Mesendoderm (in vitro differentiated cells): ENCODE results near the gene ABR.

Experiments
- DNase-seq: peaks from one replicate; pipeline ENCODE4 v3.0.0; 2013
- H2AK5ac ChIP-seq: 2 replicates; pipeline ENCODE4 v1.6.1; 2013; ENCODE audit warnings: low read length, inconsistent platforms
- H2BK120ac ChIP-seq: 2 replicates; pipeline ENCODE4 v1.6.1; 2013; ENCODE audit warnings: low read depth, mild to moderate bottlenecking, low read length, moderate library complexity, mixed read lengths
- H2BK15ac ChIP-seq: replicated peaks from 2 replicates; pipeline ENCODE4 v1.6.1; 2013; ENCODE audit warnings: low read depth, mild to moderate bottlenecking, moderate library complexity
- H2BK5ac ChIP-seq: 2 replicates; pipeline ENCODE4 v1.6.1; 2013; ENCODE audit warnings: low read length, inconsistent platforms
- H3K18ac ChIP-seq: 2 replicates; pipeline ENCODE4 v1.6.1; 2013; ENCODE audit warnings: mild to moderate bottlenecking, low read length, mixed read lengths
- H3K23ac ChIP-seq: one replicate; pipeline ENCODE4 v1.6.1; 2013; ENCODE audit warnings: low read length
- H3K27ac ChIP-seq: 2 replicates; pipeline ENCODE4 v1.5.1; 2013; ENCODE audit warnings: low read depth, mild to moderate bottlenecking, inconsistent platforms, low read length, moderate library complexity
- H3K27me3 ChIP-seq: 2 replicates; pipeline ENCODE4 v1.6.1; 2013; ENCODE audit warnings: low read length, control low read depth, mild to moderate bottlenecking, inconsistent platforms; ENCODE audit not compliant: insufficient read depth, poor library complexity
- H3K36me3 ChIP-seq: 2 replicates; pipeline ENCODE4 v1.6.1; 2013; ENCODE audit warnings: low read length, inconsistent platforms; ENCODE audit not compliant: control insufficient read depth, insufficient read depth
- H3K4ac ChIP-seq: one replicate; pipeline ENCODE4 v1.6.1; 2013; ENCODE audit warnings: low read depth, mild to moderate bottlenecking, low read length, moderate library complexity
- H3K4me1 ChIP-seq: 2 replicates; pipeline ENCODE4 v1.6.1; 2013; ENCODE audit warnings: low read depth, low read length, inconsistent platforms; ENCODE audit not compliant: control insufficient read depth
- H3K4me2 ChIP-seq: 2 replicates; pipeline ENCODE4 v1.6.1; 2013; ENCODE audit warnings: low read length
- H3K4me3 ChIP-seq: 2 replicates; pipeline ENCODE4 v1.5.1; 2013; ENCODE audit warnings: mild to moderate bottlenecking, low read length
- H3K56ac ChIP-seq: one replicate; pipeline ENCODE4 v1.6.1; 2013; ENCODE audit warnings: low read length
- H3K79me1 ChIP-seq: 2 replicates; pipeline ENCODE4 v1.6.1; 2013; ENCODE audit warnings: low read length, inconsistent platforms
- H3K79me2 ChIP-seq: 2 replicates; pipeline ENCODE4 v1.6.1; 2013; ENCODE audit warnings: mild to moderate bottlenecking, low read length; ENCODE audit not compliant: control insufficient read depth, insufficient read depth
- H3K9ac ChIP-seq: 2 replicates; pipeline ENCODE4 v1.6.1; 2013; ENCODE audit warnings: low read length, inconsistent platforms
- H4K5ac ChIP-seq: one replicate; pipeline ENCODE4 v1.6.1; 2013; ENCODE audit warnings: low read length
- H4K8ac ChIP-seq: one replicate; pipeline ENCODE4 v1.6.1; 2013; ENCODE audit warnings: low read depth, mild to moderate bottlenecking, control low read depth, low read length, moderate library complexity
- WGBS: extraction: QIAGEN DNeasy Blood & Tissue Kit; methylation state at CpG from one replicate; pipeline ENCODE4 v1.1.7; 2013; ENCODE audit warnings: low lambda C conversion rate, missing lambda C conversion rate; ENCODE audit not compliant: insufficient coverage; ENCODE audit errors: extremely low coverage; 5-methylcytosine and 5-hydroxymethylcytosine counted together

Gene ABR

DNA sequence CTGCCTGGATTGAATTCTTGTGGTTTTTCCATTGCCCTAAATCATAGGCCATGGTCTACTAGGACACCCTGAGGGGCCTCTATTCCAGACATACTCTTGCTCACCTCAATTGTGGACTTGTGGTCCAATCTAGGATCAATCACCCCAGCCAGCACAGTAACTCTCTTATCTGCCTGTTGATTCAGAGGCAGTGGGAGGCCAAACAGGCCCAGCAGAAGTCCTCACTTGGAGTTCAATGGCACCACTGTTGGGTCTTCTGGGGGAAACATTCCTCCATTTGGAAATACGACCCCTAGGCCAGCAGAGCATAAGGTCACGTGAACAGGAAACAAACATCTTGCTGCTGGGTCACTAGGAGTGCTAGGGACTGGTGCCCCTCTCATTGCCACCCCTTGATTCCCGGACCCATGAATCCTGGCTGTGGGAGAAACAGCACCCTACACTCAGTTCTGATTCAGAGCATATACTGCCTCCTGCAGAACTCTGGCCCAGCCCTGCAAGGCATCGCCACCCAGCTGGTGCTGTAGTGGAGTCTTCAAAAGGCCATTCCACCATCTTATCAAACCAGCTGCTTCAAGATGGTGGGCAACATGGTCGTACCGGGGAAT, 193.4 kb downstream of the ABR start:
- Histone ChIP-seq H3K4me2 (no peak overlapping the region), H3K4me3 (no peak overlapping the region), H2BK15ac (no peak overlapping the region), H2BK120ac (no peak overlapping the region), H3K36me3 (no peaks in the 10 kb centered on the region), H3K27me3 (no peaks in the 10 kb centered on the region), H3K79me1 (no peaks in the 10 kb centered on the region), H3K4ac (no peak overlapping the region), H3K23ac (no peak overlapping the region), H4K8ac (no peak overlapping the region), H4K5ac (no peak overlapping the region), H3K4me1 (no peaks in the 10 kb centered on the region), H3K9ac (no peak overlapping the region), H2BK5ac (no peak overlapping the region), H2AK5ac (no peak overlapping the region), H3K27ac (no peak overlapping the region), H3K56ac (no peak overlapping the region), H3K79me2 (no peaks in the 10 kb centered on the region), H3K18ac (no peak overlapping the region)
- DNase-seq: no peak
- no CpG with 5 or more reads among the region's 6 CpGs for WGBS

DNA sequence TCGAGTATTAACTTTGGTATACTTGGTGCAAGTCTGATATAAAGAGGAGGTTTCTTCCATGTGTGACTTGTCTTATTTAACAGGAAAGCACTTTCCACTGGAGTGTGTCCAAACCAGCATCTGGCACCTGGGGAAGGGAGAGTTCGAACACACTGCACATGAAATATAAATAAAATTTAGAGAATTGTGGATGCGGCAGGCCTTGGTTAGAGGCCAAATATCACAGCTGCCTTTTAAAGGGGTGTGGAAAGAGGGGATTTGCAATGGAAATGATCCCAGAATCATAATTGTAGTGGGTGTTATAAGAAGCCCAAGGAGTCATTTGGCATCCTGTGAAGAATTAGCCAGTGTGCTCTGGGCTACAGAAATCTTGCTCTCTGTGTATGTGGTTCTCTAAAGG, 195.9 kb downstream of the ABR start:
- Histone ChIP-seq H3K79me2 (peaks cover 4% of the 10 kb centered on the region), H3K36me3 (no peaks in the 10 kb centered on the region)

DNA sequence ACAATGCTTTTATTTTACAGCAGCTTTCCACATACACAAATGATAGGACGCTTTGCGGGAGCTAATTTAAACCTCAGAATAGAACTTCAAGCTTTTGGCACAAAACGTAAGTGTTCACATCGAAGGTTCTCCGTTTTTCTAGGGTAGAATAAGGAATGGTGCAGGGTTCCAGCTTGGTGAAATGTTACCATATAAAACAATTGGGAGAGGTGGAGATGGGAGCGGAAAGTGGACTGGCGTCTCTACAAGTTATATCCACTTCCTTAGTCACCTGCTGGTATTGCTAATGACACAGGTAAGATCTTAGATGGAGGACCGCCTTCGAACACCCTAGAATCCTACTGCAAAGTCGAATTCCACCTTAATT, 198.5 kb downstream of the ABR start:
- no peak for DNase-seq
- no CpG with 5 or more reads among the region's 10 CpGs for WGBS

More for the DNA sequence above, 195.9 kb downstream of the ABR start:
- WGBS: no CpG with 5 or more reads among the region's 3 CpGs
- Histone ChIP-seq H2BK15ac (no peak overlapping the region), H3K27me3 (no peaks in the 10 kb centered on the region), H3K27ac (no peak overlapping the region), H4K8ac (no peak overlapping the region), H3K56ac (no peak overlapping the region), H3K18ac (no peak overlapping the region), H3K79me1 (no peaks in the 10 kb centered on the region), H2BK120ac (no peak overlapping the region), H2BK5ac (no peak overlapping the region), H3K9ac (no peak overlapping the region), H2AK5ac (no peak overlapping the region), H4K5ac (no peak overlapping the region), H3K4me3 (no peak overlapping the region), H3K4me1 (no peaks in the 10 kb centered on the region), H3K4me2 (no peak overlapping the region), H3K4ac (no peak overlapping the region), H3K23ac (no peak overlapping the region)
- DNase-seq: no peak

DNA sequence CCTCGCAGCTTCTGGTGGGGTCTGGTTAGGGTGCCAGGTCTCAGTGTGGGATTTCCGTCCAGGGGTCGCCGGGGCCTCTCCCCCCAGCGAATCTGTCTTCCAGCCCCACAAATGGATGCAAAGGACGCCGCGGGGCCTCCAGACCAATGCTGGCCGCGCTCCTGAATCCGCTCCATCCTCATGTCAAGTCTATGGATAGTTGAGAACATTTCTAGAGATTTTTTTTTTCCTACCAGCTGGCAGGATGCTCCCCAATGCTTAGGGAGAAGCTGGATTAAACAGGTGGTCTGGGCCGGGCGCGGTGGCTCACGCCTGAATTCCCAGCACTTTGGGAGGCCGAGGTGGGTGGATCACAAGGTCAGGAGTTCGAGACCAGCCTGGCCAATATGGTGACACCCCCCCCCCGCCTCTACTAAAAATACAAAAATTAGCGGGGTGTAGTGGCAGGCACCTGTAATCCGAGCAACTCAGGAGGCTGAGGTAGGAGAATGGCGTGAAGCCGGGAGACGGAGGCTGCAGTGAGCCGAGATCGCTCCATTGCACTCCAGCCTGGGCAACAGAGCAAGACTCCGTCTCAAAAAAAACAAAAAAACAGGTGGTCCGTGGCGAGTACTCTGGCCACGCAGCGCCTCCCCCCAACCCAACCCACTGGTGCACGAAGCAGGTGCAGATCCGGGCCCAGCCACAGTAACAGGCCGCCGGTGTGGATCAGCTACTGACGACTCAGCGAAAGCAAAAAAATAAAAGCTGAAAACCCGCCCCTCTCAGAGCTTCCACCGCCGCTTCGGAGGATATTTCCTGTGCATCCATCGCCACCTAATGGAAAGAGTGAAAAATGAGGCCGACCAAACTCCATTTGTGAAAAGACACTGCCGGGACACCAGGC, 199.1 kb downstream of the ABR start:
- peak; percentile 90 for DNase-seq
- no CpG with 5 or more reads among the region's 43 CpGs for WGBS
- Histone ChIP-seq H3K79me1 (no peaks in the 10 kb centered on the region), H4K5ac (no peak overlapping the region), H2BK15ac (no peak overlapping the region), H3K56ac (peak overlapping the region; percentile 91), H3K4me3 (no peak overlapping the region), H3K9ac (peak overlapping the region; percentile 84), H4K8ac (no peak overlapping the region), H2AK5ac (no peak overlapping the region), H3K79me2 (peaks cover 34% of the 10 kb centered on the region), H3K4ac (no peak overlapping the region), H3K4me2 (peak overlapping the region; percentile 75), H3K27me3 (no peaks in the 10 kb centered on the region), H2BK5ac (peak overlapping the region; percentile 76), H3K18ac (peak overlapping the region; percentile 43), H3K4me1 (peaks cover 2% of the 10 kb centered on the region), H3K27ac (peak overlapping the region; percentile 31), H2BK120ac (no peak overlapping the region), H3K36me3 (no peaks in the 10 kb centered on the region), H3K23ac (peak overlapping the region; percentile 29)

More for the DNA sequence above, 198.5 kb downstream of the ABR start:
- no peak overlapping the region for H3K23ac ChIP-seq
- H3K4me3 ChIP-seq: no peak overlapping the region
- H4K8ac ChIP-seq: no peak overlapping the region
- H3K27ac ChIP-seq: no peak overlapping the region
- no peak overlapping the region for H2BK120ac ChIP-seq
- no peak overlapping the region for H2BK15ac ChIP-seq
- H3K56ac ChIP-seq: no peak overlapping the region
- no peaks in the 10 kb centered on the region for H3K79me1 ChIP-seq
- H3K4me2 ChIP-seq: no peak overlapping the region
- H3K79me2 ChIP-seq: peaks cover 30% of the 10 kb centered on the region
- no peak overlapping the region for H3K18ac ChIP-seq
- no peak overlapping the region for H4K5ac ChIP-seq
- no peaks in the 10 kb centered on the region for H3K27me3 ChIP-seq
- H2BK5ac ChIP-seq: no peak overlapping the region
- H3K9ac ChIP-seq: no peak overlapping the region
- no peak overlapping the region for H3K4ac ChIP-seq
- no peaks in the 10 kb centered on the region for H3K36me3 ChIP-seq
- no peak overlapping the region for H2AK5ac ChIP-seq
- peaks cover 2% of the 10 kb centered on the region for H3K4me1 ChIP-seq

DNA sequence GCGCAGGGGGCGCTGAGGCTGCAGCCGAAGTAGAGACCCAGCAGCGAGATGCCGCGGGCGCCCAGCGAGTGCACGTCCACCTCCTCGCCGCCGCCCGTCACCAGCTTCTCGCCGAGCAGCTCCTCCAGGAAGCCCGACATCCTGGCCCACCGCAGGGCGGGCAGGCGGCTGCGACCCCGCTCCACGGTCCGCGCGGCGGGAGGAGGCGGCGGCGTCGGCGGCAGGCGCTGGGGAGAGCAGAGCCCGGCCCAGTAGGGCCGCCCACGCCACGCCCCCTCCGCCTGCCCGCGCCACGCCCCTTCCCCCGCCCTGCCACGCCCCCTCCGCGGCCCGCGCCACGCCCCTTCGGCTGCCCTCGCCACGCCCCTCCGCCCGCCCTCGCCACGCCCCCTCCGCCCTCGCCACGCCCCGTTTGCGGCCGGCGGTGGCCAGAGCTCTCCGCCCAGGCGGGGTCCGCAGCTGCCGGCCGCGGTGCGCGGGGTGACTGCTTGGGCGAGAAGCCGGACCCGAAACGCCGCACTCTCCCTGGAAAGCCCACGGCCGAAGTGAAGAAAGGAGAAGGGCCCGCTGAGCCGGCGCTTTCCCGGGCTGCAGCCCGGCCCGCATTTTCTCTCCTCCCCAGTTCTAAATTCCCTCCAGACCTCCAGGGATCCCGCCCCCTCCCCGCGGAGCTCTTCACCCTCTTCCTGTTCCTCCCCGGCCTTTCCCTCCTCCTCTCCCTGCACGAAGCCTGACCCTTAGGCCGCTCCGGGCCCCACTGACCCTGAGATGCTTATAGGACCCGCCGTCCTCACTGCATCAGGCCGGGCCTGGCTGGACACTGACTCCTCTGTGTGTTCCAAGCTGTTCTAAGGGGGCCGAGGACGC, 200.0 kb downstream of the ABR start, which contains the start of gene NXN:
Gene NXN (minus strand): TSS at position 238 of the 867 bp plus-strand sequence.
- WGBS: no CpG with 5 or more reads among the region's 94 CpGs
- peak within 1 kb of the TSS; percentile 99 for H2BK120ac ChIP-seq

More for the DNA sequence above, 200.0 kb downstream of the ABR start, which contains the start of gene NXN:
- Histone ChIP-seq H3K23ac (peak within 1 kb of the TSS; percentile 29), H3K4me3 (peak within 1 kb of the TSS; percentile 97), H4K8ac (no peak within 1 kb of the TSS), H3K36me3 (no peaks in the 10 kb centered on the region), H2BK15ac (no peak within 1 kb of the TSS), H2BK5ac (peak within 1 kb of the TSS; percentile 78), H3K56ac (peak within 1 kb of the TSS; percentile 98), H4K5ac (no peak within 1 kb of the TSS), H3K79me1 (peaks cover 4% of the 10 kb centered on the region), H3K27me3 (no peaks in the 10 kb centered on the region), H3K27ac (peak within 1 kb of the TSS; percentile 98), H3K4me2 (peak within 1 kb of the TSS; percentile 75), H3K18ac (peak within 1 kb of the TSS; percentile 100), H3K79me2 (peaks cover 43% of the 10 kb centered on the region), H2AK5ac (no peak within 1 kb of the TSS), H3K4ac (peak within 1 kb of the TSS; percentile 98), H3K4me1 (peaks cover 5% of the 10 kb centered on the region), H3K9ac (peak within 1 kb of the TSS; percentile 99)
- DNase-seq: peak; percentile 87
